ENCODE results near the gene DNAJB6. TPM values are rescaled to one million over a fixed set of nuclear protein-coding genes. Genes with fewer than 3 reads are reported as not detected.

DNAJB6 gene
- total RNA-seq, 1 experiment from 2014 or later, result 82.5 TPM

GRCh38 chr7:157407512-157408257, 70.9 kb downstream of the DNAJB6 start:
- no peak for DNase-seq (ENCODE audit: low read depth, low spot score)
- Histone ChIP-seq H4K20me1 (ENCODE audit: insufficient read depth) (no peaks in the 10 kb centered on the region), H3K27me3 (ENCODE audit: insufficient read depth, low read length) (no peaks in the 10 kb centered on the region), H3K4me1 (ENCODE audit: control insufficient read depth in 1 of 2, insufficient read depth in 2 of 2, low read length in 2 of 2) (no peaks in the 10 kb centered on the region), H2AFZ (ENCODE audit: low read depth, low read length, poor library complexity, severe bottlenecking) (no peak overlapping the region), H3K4me3 (replicated peaks in 1 of 2; ENCODE audit: low read depth in 1 of 2, low read length in 2 of 2) (no peak overlapping the region), H3K9me3 (ENCODE audit: control insufficient read depth in 1 of 2, insufficient read depth in 1 of 2, low read depth in 1 of 2, low read length in 2 of 2) (no peaks in the 10 kb centered on the region), H3K27ac (ENCODE audit: low read depth, low read length) (no peak overlapping the region), H3K9ac (ENCODE audit: low read length) (no peak overlapping the region), H3K4me2 (ENCODE audit: low read length) (no peak overlapping the region), H3K36me3 (ENCODE audit: control insufficient read depth in 1 of 2, insufficient read depth in 2 of 2, low read length in 2 of 2) (no peaks in the 10 kb centered on the region), H3K9me2 (ENCODE audit: insufficient read depth) (no peaks in the 10 kb centered on the region), H3K79me2 (ENCODE audit: insufficient read depth, low read length) (no peaks in the 10 kb centered on the region; the same call in 1 of the 2 replicates)
- intact Hi-C loops (cut with micrococcal nuclease), result no loop called here
- no peak for ATAC-seq
- ChIA-PET POLR2A (no interaction called here), RAD21 (ENCODE audit: low non-redundant PET in 1 of 2, low total read pairs in 2 of 2, uncharacterized antibody in 2 of 2, unreplicated experiment in 2 of 2) (no interaction called here), CTCF (no interaction called here)
- BruUV-seq (replicated peaks), result no TSS peak
- TF ChIP-seq ZNF274 (IDR thresholded peaks at IDR 0.05; ENCODE audit: low read depth, low read length) (no peak), SRF (IDR thresholded peaks at IDR 0.05; ENCODE audit: low read depth) (no peak), CTCF (IDR thresholded peaks at IDR 0.05 in 2 of 3, conservative IDR thresholded peaks at IDR 0.05 in 1 of 3; ENCODE audit: borderline replicate concordance in 1 of 3, insufficient read depth in 1 of 3, low read depth in 2 of 3, low read length in 2 of 3) (no peak), ELF1 (IDR thresholded peaks at IDR 0.05; ENCODE audit: borderline replicate concordance, low read depth) (no peak), POLR2AphosphoS5 (IDR thresholded peaks at IDR 0.05; ENCODE audit: low read depth, low read length) (no peak), EZH2 (IDR thresholded peaks at IDR 0.05) (no peak), CEBPB (IDR thresholded peaks at IDR 0.05; ENCODE audit: low read depth) (no peak), ZBTB33 (IDR thresholded peaks at IDR 0.05; ENCODE audit: extremely low read depth, insufficient replicate concordance, low read length) (no peak), EGR1 (IDR thresholded peaks at IDR 0.05; ENCODE audit: low read depth) (no peak), POLR2A (IDR thresholded peaks at IDR 0.05; ENCODE audit: borderline replicate concordance, extremely low read depth, insufficient read depth, insufficient read length) (no peak), RAD21 (IDR thresholded peaks at IDR 0.05; ENCODE audit: low read depth) (no peak), REST (IDR thresholded peaks at IDR 0.05; ENCODE audit: low read depth) (no peak), SP1 (IDR thresholded peaks at IDR 0.05; ENCODE audit: low read depth) (no peak)
